GM18907 (cell line): ENCODE data around the gene ZNF106.

ENCODE experiments used
- ATAC-seq: cut with Tn5 transposase; IDR thresholded peaks from one replicate; pipeline ENCODE4 v1.9.1; 2021; ENCODE audit warnings: mild to moderate bottlenecking, moderate library complexity; ENCODE audit not compliant: unreplicated experiment

ZNF106 gene

GRCh38 chr15:42490671-42491538, at the start of gene ZNF106:
ZNF106 (minus strand) TSS chr15:42491141; CDS start chr15:42472289, 18,852 bp downstream.
- ATAC-seq = peak; percentile 61

GRCh38 chr15:42533246-42533645, 42.3 kb upstream of the ZNF106 start:
- no peak for ATAC-seq

GRCh38 chr15:42528970-42529369, 38.0 kb upstream of the ZNF106 start:
- no peak for ATAC-seq

- ATAC-seq = no peak
Observed at GRCh38 chr15:42523331-42523730, 32.4 kb upstream of the ZNF106 start.

- no peak for ATAC-seq
Observed at GRCh38 chr15:42511007-42511391, 20.1 kb upstream of the ZNF106 start.

GRCh38 chr15:42510258-42511006, 19.5 kb upstream of the ZNF106 start:
- no peak for ATAC-seq

- ATAC-seq = no peak
Observed at GRCh38 chr15:42508263-42508690, 17.3 kb upstream of the ZNF106 start.

- ATAC-seq = no peak
Observed at GRCh38 chr15:42507514-42507913, 16.6 kb upstream of the ZNF106 start.

- peak; percentile 7 for ATAC-seq
Observed at GRCh38 chr15:42504631-42505030, 13.7 kb upstream of the ZNF106 start.

- no peak for ATAC-seq
Observed at GRCh38 chr15:42503825-42504224, 12.9 kb upstream of the ZNF106 start.

GRCh38 chr15:42502477-42502876, 11.5 kb upstream of the ZNF106 start:
- ATAC-seq = no peak

GRCh38 chr15:42499858-42500609, 9.1 kb upstream of the ZNF106 start:
- no peak for ATAC-seq

- ATAC-seq = no peak
Observed at GRCh38 chr15:42498212-42499068, 7.5 kb upstream of the ZNF106 start.

GRCh38 chr15:42495361-42496212, 4.6 kb upstream of the ZNF106 start, which contains the start of gene SNAP23:
SNAP23 (plus strand) TSS chr15:42495634; CDS start chr15:42511847, 16,213 bp downstream.
- peak; percentile 68 for ATAC-seq

- ATAC-seq = no peak
Observed at GRCh38 chr15:42494998-42495360, 4.0 kb upstream of the ZNF106 start.

GRCh38 chr15:42493679-42494078, 2.7 kb upstream of the ZNF106 start:
- ATAC-seq = no peak

GRCh38 chr15:42491539-42492225, 741 bp upstream of the ZNF106 start:
- no peak for ATAC-seq

- ATAC-seq = no peak
Observed at GRCh38 chr15:42490291-42490670, 660 bp downstream of the ZNF106 start.

GRCh38 chr15:42483677-42484076, 7.3 kb downstream of the ZNF106 start:
- ATAC-seq = no peak
